Nephron progenitor cell (in vitro differentiated cells): ENCODE measurements around the gene BRD3.

Source experiments
- DNase-seq: peaks from one replicate; pipeline ENCODE4 v3.0.0; 2021
- H3K27ac Mint-ChIP-seq: 2 replicates; pipeline ENCODE4 v1.8.0; 2021; ENCODE audit warnings: mild to moderate bottlenecking, moderate library complexity, mixed read lengths
- H3K27me3 Mint-ChIP-seq: 2 replicates; pipeline ENCODE4 v1.8.0; 2021; ENCODE audit warnings: mild to moderate bottlenecking, low read depth, mixed read lengths; ENCODE audit not compliant: poor library complexity
- H3K36me3 Mint-ChIP-seq: 2 replicates; pipeline ENCODE4 v1.8.0; 2021; ENCODE audit warnings: low read depth, mixed read lengths
- H3K4me1 Mint-ChIP-seq: 2 replicates; pipeline ENCODE4 v1.8.0; 2021; ENCODE audit warnings: mixed read lengths
- H3K4me3 Mint-ChIP-seq: 2 replicates; pipeline ENCODE4 v1.8.0; 2021; ENCODE audit warnings: mild to moderate bottlenecking, moderate library complexity, mixed read lengths
- H3K9me3 Mint-ChIP-seq: 2 replicates; pipeline ENCODE4 v1.8.0; 2021; ENCODE audit warnings: mild to moderate bottlenecking, moderate library complexity, mixed read lengths
- TF ChIP-seq, protein P1 (sequence below): fragments of 200-600 bp; sonication (generic); IDR thresholded peaks from 2 replicates; pipeline ENCODE4 v1.5.0; 2021; ENCODE audit warnings: antibody characterized with exemption

BRD3 gene

GRCh38 chr9:134053401-134053871 lies 14.4 kb downstream of the BRD3 start:
- H3K36me3 Mint-ChIP-seq: peaks cover 10% of the 10 kb centered on the region

DNA sequence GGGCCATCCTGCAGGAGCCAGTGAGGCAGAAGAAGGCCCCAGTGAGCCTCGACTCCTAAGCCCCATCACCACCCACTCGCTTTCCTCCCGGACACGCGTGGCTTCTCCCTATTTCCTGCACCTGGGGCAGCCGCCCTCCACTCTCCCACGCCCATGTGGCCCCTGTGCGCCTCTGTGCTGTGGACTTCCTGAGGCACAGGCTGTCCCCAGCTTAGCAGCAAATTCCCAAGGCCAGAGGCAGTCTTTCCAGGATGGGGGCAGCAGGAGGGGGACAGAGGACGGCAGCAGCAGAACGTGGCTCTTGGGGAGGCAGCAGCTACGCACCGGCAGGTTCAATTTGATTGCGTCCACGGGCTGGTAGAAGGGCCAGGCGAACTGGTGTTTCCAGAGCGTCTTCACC lies 14.9 kb downstream of the BRD3 start:
- TF ChIP-seq, protein P1, sequence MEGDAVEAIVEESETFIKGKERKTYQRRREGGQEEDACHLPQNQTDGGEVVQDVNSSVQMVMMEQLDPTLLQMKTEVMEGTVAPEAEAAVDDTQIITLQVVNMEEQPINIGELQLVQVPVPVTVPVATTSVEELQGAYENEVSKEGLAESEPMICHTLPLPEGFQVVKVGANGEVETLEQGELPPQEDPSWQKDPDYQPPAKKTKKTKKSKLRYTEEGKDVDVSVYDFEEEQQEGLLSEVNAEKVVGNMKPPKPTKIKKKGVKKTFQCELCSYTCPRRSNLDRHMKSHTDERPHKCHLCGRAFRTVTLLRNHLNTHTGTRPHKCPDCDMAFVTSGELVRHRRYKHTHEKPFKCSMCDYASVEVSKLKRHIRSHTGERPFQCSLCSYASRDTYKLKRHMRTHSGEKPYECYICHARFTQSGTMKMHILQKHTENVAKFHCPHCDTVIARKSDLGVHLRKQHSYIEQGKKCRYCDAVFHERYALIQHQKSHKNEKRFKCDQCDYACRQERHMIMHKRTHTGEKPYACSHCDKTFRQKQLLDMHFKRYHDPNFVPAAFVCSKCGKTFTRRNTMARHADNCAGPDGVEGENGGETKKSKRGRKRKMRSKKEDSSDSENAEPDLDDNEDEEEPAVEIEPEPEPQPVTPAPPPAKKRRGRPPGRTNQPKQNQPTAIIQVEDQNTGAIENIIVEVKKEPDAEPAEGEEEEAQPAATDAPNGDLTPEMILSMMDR: no peak
- DNase-seq: no peak
- H3K36me3 Mint-ChIP-seq: peaks cover 10% of the 10 kb centered on the region
- H3K27me3 Mint-ChIP-seq: no peaks in the 10 kb centered on the region
- H3K9me3 Mint-ChIP-seq: no peaks in the 10 kb centered on the region
- no peak overlapping the region for H3K4me3 Mint-ChIP-seq
- H3K4me1 Mint-ChIP-seq: peaks cover 34% of the 10 kb centered on the region
- H3K27ac Mint-ChIP-seq: no peak overlapping the region

More at GRCh38 chr9:134053401-134053871, 14.4 kb downstream of the BRD3 start:
- TF ChIP-seq, protein P1: no peak
- DNase-seq: no peak
- Mint-ChIP-seq H3K27me3 (no peaks in the 10 kb centered on the region), H3K4me3 (no peak overlapping the region), H3K9me3 (no peaks in the 10 kb centered on the region), H3K27ac (no peak overlapping the region), H3K4me1 (peaks cover 39% of the 10 kb centered on the region)

DNA sequence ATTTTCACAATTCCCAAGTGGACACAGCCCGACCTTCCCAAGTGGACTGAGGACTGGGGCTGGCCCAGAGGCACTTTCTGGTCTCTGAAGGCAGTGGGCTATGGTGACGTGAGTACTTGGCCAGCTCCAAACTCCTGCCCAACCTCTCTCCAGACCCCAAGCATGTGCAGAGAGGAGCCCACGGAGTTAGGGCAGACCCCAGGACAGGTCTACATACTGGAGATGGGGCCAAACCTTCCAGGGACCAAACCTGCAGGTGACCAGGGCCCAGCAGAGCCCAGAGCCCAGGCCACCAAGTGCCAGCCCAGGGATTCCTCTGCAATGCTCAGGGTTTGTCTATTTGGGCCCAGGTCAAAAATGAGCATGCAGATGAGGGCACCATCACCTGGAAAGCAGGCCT lies 15.3 kb downstream of the BRD3 start:
- Mint-ChIP-seq H3K4me1 (peaks cover 31% of the 10 kb centered on the region), H3K4me3 (no peak overlapping the region), H3K27me3 (no peaks in the 10 kb centered on the region), H3K9me3 (no peaks in the 10 kb centered on the region), H3K36me3 (peaks cover 10% of the 10 kb centered on the region), H3K27ac (no peak overlapping the region)
- TF ChIP-seq, protein P1: no peak
- no peak for DNase-seq

- Mint-ChIP-seq H3K4me1 (peaks cover 20% of the 10 kb centered on the region), H3K27ac (no peak overlapping the region), H3K9me3 (no peaks in the 10 kb centered on the region), H3K4me3 (no peak overlapping the region), H3K36me3 (peaks cover 10% of the 10 kb centered on the region), H3K27me3 (no peaks in the 10 kb centered on the region)
- DNase-seq: no peak
- TF ChIP-seq, protein P1: no peak
Observed at GRCh38 chr9:134051319-134051718, 16.5 kb downstream of the BRD3 start.

- Mint-ChIP-seq H3K27me3 (no peaks in the 10 kb centered on the region), H3K4me3 (no peak overlapping the region), H3K4me1 (peaks cover 16% of the 10 kb centered on the region), H3K9me3 (no peaks in the 10 kb centered on the region), H3K27ac (peak overlapping the region; percentile 89), H3K36me3 (peaks cover 10% of the 10 kb centered on the region)
- DNase-seq: no peak
- TF ChIP-seq, protein P1: no peak
Observed at GRCh38 chr9:134050726-134051125, 17.1 kb downstream of the BRD3 start.

- H3K27ac Mint-ChIP-seq: no peak overlapping the region
- no peaks in the 10 kb centered on the region for H3K27me3 Mint-ChIP-seq
- H3K9me3 Mint-ChIP-seq: no peaks in the 10 kb centered on the region
- TF ChIP-seq, protein P1: no peak
- H3K36me3 Mint-ChIP-seq: peaks cover 10% of the 10 kb centered on the region
- H3K4me3 Mint-ChIP-seq: no peak overlapping the region
- H3K4me1 Mint-ChIP-seq: peaks cover 14% of the 10 kb centered on the region
- DNase-seq: no peak
Observed at GRCh38 chr9:134049772-134050588, 17.8 kb downstream of the BRD3 start.
